Body of pancreas (tissue), 4 donors: Measurements from ENCODE around the gene RCOR1.

Experiments
- POLR2A ChIP-seq, 3 donors: fragments of 450-650 bp; IDR thresholded peaks; one replicate each; pipeline ENCODE4 v1.6.1; 2016; ENCODE audit warnings: antibody characterized with exemption in 3 of 3, mild to moderate bottlenecking in 2 of 3
- TF ChIP-seq, protein P1 (sequence below), 7 experiments: fragments of 450-650 bp in 4 of 7; fragments of 200-600 bp in 3 of 7; sonication (generic) in 3 of 7; IDR thresholded peaks; one replicate each; pipeline ENCODE4 v1.5.1; 2016 to 2019; ENCODE audit warnings: antibody characterized with exemption in 7 of 7

DNA sequence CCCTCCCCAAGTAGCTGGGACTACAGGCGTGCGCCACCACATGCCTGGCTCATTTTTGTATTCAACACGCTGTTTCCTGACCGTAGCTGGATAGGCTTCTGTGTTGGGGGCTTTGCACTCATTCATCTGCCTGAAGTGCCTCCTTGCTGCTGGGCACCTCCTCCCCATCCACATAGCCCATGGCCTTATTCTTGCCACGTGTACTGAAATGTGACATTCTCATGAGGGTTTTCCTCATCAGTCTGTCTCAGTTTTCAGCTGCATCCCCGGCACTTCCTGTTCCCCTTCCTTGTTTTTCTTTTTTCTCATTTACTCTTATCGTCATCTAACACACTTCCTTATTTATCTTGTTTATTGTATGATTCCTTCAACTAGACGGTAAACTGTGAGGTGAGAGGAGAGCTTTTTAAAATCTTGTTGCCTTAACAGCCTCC, 36.6 kb downstream of the RCOR1 start:
- TF ChIP-seq, protein P1, sequence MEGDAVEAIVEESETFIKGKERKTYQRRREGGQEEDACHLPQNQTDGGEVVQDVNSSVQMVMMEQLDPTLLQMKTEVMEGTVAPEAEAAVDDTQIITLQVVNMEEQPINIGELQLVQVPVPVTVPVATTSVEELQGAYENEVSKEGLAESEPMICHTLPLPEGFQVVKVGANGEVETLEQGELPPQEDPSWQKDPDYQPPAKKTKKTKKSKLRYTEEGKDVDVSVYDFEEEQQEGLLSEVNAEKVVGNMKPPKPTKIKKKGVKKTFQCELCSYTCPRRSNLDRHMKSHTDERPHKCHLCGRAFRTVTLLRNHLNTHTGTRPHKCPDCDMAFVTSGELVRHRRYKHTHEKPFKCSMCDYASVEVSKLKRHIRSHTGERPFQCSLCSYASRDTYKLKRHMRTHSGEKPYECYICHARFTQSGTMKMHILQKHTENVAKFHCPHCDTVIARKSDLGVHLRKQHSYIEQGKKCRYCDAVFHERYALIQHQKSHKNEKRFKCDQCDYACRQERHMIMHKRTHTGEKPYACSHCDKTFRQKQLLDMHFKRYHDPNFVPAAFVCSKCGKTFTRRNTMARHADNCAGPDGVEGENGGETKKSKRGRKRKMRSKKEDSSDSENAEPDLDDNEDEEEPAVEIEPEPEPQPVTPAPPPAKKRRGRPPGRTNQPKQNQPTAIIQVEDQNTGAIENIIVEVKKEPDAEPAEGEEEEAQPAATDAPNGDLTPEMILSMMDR (IDR thresholded peaks at IDR 0.05), result no peak
- TF ChIP-seq POLR2A (IDR thresholded peaks at IDR 0.05), result no peak
